Retinal pigment epithelial cell (primary cell): Measurements from ENCODE around the gene COG8.

Experiments used
- DNase-seq: peaks from one replicate; pipeline ENCODE4 v3.0.0-alpha.2; 2010; ENCODE audit warnings: low read depth
- H3K4me3 ChIP-seq: 2 replicates; pipeline ENCODE4 v1.5.1; 2011; ENCODE audit warnings: mild to moderate bottlenecking, low read length, control low read depth, moderate library complexity
- CTCF ChIP-seq: conservative IDR thresholded peaks from 2 replicates; pipeline ENCODE4 v1.5.1; 2011; ENCODE audit warnings: low read depth, low read length, control low read depth, inconsistent platforms

Gene COG8

GRCh38 chr16:69330286-69331109 is 8.9 kb downstream of the COG8 start, which contains the start of gene PDF:
Gene PDF (minus strand): TSS chr16:69330588. CDS start chr16:69330570, 18 bp downstream.
- DNase-seq = peak; percentile 71
- peak within 1 kb of the TSS; percentile 69 for H3K4me3 ChIP-seq

GRCh38 chr16:69329369-69330285 is 9.7 kb downstream of the COG8 start:
- H3K4me3 ChIP-seq = peak overlapping the region; percentile 69
- no peak for DNase-seq
- no peak for TF ChIP-seq CTCF

More at GRCh38 chr16:69330286-69331109, 8.9 kb downstream of the COG8 start, which contains the start of gene PDF:
- TF ChIP-seq CTCF = no peak

DNA sequence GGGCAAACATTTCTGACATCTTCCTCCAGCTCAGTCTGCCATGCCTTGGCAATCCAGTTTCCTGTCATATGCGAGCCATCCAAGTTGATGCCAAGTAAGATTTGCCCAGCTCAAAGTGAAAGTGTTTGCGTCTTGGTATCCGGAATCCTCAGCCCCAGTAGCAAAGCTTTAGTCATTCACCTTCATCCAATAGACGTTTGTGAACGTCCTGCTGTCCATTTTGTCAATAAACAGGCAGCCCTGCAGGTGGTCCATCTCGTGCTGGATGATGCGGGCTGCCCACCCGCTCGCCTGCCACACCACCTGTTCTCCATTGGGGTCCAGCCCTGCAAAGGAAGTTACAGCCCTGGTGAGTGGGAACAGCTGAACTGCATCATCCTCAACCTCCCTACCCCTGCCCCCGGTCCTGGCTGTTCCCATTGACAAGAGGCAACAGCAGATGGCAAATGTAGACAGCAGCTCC is 10.5 kb downstream of the COG8 start:
- TF ChIP-seq CTCF = no peak
- H3K4me3 ChIP-seq = peak overlapping the region; percentile 69
- no peak for DNase-seq

GRCh38 chr16:69327585-69328310 is 11.6 kb downstream of the COG8 start:
- H3K4me3 ChIP-seq = no peak overlapping the region

GRCh38 chr16:69326172-69326873 is 13.0 kb downstream of the COG8 start:
- no peak for DNase-seq
- no peak for TF ChIP-seq CTCF
- H3K4me3 ChIP-seq = no peak overlapping the region

More at GRCh38 chr16:69327585-69328310, 11.6 kb downstream of the COG8 start:
- DNase-seq = no peak
- no peak for TF ChIP-seq CTCF

- no peak overlapping the region for H3K4me3 ChIP-seq
- TF ChIP-seq CTCF = no peak
- no peak for DNase-seq
Observed at GRCh38 chr16:69325784-69326171, 13.6 kb downstream of the COG8 start.
